ENCODE results near the gene EPB41L2.

The EPB41L2 gene

GRCh38 chr6:130895516-130895915, 167.5 kb downstream of the EPB41L2 start:
- no peak for TF ChIP-seq CTCF (IDR thresholded peaks at IDR 0.05; ENCODE audit: control insufficient read depth, insufficient read depth, low read depth, low read length, missing control alignments)
- no peak for DNase-seq (ENCODE audit: low read depth)
- no peak overlapping the region for H3K4me3 ChIP-seq (ENCODE audit: control insufficient read depth, low read depth, low read length)

DNA sequence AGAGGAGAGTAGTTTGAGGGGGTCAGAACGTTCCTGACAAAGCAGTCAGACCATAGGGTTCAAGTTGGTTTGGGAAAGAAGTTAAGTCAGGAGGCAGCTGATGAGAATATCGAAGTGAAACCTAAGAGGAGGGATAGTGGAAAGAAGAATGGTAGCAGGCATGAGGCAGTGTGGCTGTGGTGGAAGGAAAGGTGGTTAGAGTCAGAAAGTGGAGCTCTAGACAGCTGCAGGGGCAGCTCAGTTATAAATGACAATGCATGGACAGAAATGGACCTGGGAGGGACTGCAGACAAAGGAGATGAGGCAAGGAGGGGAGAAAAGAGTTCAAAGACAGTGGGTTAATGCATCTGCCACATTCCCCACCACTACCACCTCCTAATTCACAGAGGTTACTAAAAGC, 169.3 kb downstream of the EPB41L2 start:
- DNase-seq (ENCODE audit: low read depth) = no peak
- no peak for TF ChIP-seq CTCF (IDR thresholded peaks at IDR 0.05; ENCODE audit: control insufficient read depth, insufficient read depth, low read depth, low read length, missing control alignments)
- H3K4me3 ChIP-seq (ENCODE audit: control insufficient read depth, low read depth, low read length) = no peak overlapping the region

GRCh38 chr6:130893277-130893676, 169.8 kb downstream of the EPB41L2 start:
- no peak for DNase-seq (ENCODE audit: low read depth)
- TF ChIP-seq CTCF (IDR thresholded peaks at IDR 0.05; ENCODE audit: control insufficient read depth, insufficient read depth, low read depth, low read length, missing control alignments) = no peak
- no peak overlapping the region for H3K4me3 ChIP-seq (ENCODE audit: control insufficient read depth, low read depth, low read length)

DNA sequence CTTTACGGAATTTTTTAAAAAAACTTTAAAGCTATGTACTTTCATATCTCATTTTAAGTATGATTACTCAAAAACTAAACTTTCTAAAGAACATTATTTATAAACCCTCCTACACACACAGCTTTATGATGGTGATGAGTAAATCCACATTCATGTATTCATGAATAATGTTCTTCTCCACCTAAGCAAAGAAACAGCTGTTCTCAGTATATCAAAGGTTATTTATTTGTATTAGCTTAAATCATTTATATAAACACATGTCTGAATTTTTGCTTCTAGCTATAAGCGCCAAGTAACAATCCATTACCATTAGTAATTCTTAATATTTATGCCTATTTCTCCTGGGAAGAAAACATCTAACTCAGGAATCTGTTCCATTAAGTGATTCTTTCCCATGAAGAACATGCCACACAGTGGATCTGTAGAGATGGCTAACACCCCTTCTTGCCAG, 172.5 kb downstream of the EPB41L2 start:
- no peak for TF ChIP-seq CTCF (IDR thresholded peaks at IDR 0.05; ENCODE audit: control insufficient read depth, insufficient read depth, low read depth, low read length, missing control alignments)
- no peak overlapping the region for H3K4me3 ChIP-seq (ENCODE audit: control insufficient read depth, low read depth, low read length)
- DNase-seq (ENCODE audit: low read depth) = no peak

GRCh38 chr6:130889423-130889822, 173.6 kb downstream of the EPB41L2 start:
- no peak overlapping the region for H3K4me3 ChIP-seq (ENCODE audit: control insufficient read depth, low read depth, low read length)
- no peak for TF ChIP-seq CTCF (IDR thresholded peaks at IDR 0.05; ENCODE audit: control insufficient read depth, insufficient read depth, low read depth, low read length, missing control alignments)
- no peak for DNase-seq (ENCODE audit: low read depth)

DNA sequence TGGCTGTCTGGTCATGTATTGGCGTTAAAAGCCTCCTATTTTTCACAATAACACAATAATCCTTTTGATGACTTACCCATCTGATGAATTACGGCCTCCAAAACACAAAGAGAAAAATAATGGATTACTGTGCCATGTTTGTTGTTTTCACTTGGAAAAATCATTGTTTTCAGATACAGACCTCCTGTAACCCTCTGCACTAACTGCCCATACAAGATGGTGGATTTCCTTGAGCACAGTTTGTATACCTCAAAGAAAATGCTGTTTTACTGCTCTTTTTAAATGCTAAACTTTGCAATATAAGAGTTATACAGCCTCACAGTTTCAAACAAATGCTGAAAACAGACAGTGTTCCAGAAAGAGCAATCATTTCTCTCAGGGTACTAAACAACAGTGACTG, 174.8 kb downstream of the EPB41L2 start:
- H3K4me3 ChIP-seq (ENCODE audit: control insufficient read depth, low read depth, low read length) = no peak overlapping the region
- no peak for DNase-seq (ENCODE audit: low read depth)
- no peak for TF ChIP-seq CTCF (IDR thresholded peaks at IDR 0.05; ENCODE audit: control insufficient read depth, insufficient read depth, low read depth, low read length, missing control alignments)

DNA sequence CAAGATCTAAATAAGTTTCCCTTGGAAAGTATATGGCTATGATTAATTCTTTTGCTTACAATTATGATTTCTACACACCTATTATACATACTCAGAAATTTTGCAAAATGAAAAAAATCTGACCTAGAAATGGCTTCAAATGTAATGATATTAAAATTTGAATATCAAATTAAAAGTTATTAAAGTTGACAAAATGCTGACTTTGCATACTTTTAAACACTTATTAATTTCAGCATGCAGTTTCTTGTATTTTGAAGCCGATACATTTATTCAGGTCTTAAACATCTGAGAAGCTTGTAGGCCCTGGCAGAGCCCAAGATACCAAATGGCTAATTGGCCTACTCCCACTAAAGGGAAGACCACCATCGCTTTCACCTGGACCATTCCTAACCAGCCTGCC, 176.1 kb downstream of the EPB41L2 start:
- no peak for DNase-seq (ENCODE audit: low read depth)
- H3K4me3 ChIP-seq (ENCODE audit: control insufficient read depth, low read depth, low read length) = no peak overlapping the region
- TF ChIP-seq CTCF (IDR thresholded peaks at IDR 0.05; ENCODE audit: control insufficient read depth, insufficient read depth, low read depth, low read length, missing control alignments) = no peak

Measured in AG09309 (cell line).